ENCODE results near the gene DNASE1L2.

The DNASE1L2 gene

GRCh38 chr16:2270588-2271470 is 34.6 kb downstream of the DNASE1L2 start:
- DNase-seq (ENCODE audit: low read depth): no peak

DNA sequence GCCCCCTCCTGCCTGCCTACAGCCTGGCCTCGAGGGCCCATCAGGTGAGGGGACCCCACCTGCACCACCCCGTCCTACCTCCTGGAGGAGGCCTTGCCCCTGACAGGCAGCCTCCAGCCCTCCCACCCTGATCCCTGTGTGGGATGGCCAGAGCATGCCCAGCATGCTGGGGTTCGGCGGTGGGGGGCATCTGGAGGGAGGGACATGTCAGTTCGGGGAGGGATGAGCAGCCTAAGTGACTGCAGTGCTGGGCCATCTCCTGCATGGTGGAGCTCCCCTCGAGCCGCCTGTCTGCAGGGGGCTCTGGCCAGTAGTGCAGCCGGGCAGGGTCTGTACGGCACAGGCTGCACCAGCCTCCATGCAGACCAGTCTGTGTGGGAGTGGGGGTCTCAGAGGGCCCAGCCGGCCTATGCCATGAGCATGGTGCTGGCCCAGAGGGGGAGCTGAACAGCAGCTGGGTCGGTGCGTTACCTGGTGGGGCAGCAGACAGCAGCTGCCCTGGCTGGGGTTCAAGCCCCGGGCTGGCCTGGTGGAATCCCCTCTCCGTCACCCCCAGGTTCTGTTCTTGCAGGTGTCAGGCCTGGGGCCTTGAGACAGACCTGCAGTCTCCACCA is 35.7 kb downstream of the DNASE1L2 start:
- DNase-seq (ENCODE audit: low read depth): no peak

DNA sequence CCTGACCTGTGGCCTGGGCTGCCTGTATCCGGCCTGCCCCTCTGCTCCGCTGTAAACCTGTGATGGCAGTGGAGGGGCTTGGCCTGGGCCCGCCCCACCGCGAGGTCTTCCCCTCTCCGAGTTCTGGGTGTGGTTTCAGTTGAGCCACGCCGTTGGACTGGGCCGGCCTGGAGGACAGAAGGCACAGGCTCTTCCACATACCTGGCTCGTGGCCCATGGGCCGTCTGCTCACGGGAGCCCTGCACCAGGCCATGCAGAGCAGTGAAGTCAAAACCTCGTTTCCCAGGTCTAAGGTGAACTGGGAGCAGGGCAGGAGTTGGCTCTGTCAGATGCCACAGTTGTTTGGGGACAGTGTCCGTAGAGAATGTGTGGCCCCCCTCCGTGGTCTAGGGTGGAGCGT is 37.2 kb downstream of the DNASE1L2 start:
- DNase-seq (ENCODE audit: low read depth): no peak

GRCh38 chr16:2273931-2274330 is 37.7 kb downstream of the DNASE1L2 start:
- DNase-seq (ENCODE audit: low read depth): no peak

- DNase-seq (ENCODE audit: low read depth): no peak
These were observed 39.5 kb downstream of the DNASE1L2 start for GRCh38 chr16:2275476-2276367.

GRCh38 chr16:2276368-2277195 is 40.3 kb downstream of the DNASE1L2 start:
- DNase-seq (ENCODE audit: low read depth): no peak

DNA sequence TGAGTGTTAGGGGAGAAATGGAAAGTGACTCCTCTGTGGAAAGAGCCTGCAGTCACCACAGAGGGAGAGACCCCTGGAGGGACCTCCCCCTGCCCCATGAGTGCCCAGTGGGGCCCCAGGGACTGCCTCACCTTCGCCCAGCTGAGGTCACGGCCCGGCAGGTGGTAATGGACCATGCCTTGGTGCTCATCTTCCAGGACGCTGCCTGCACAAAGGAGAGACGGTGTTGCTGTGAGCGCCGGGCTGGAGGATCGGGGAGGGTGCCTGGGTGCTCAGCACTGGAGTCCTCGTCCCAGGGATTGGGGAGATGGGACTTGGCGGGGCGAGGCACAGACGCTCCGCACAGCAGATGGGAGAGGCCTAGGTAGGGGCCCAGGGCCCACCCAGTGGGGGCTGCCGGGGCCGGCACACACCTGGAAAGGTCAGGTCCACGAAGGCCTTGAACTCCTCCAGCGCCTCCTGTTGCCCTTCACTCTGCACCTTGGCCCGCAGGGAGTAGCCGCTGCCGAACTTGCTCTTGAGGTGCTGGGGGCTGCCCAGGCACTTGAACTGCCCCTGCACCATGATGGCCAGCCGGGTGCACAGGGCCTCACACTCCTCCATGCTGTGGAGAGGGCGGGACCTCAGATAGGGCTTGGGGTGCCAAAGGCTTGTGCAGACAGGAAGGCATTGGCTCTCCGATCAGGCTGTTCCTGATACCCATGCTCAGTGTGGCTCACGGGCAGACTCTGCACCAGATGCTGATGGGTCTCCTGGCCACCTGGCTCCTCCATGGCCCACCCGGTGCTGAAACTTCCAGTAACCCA is 41.4 kb downstream of the DNASE1L2 start:
- no peak for DNase-seq (ENCODE audit: low read depth)

- no peak for DNase-seq (ENCODE audit: low read depth)
These were observed 42.0 kb downstream of the DNASE1L2 start for GRCh38 chr16:2278272-2278608.

- DNase-seq (ENCODE audit: low read depth): no peak
These were observed 42.9 kb downstream of the DNASE1L2 start for GRCh38 chr16:2278956-2279800.

DNA sequence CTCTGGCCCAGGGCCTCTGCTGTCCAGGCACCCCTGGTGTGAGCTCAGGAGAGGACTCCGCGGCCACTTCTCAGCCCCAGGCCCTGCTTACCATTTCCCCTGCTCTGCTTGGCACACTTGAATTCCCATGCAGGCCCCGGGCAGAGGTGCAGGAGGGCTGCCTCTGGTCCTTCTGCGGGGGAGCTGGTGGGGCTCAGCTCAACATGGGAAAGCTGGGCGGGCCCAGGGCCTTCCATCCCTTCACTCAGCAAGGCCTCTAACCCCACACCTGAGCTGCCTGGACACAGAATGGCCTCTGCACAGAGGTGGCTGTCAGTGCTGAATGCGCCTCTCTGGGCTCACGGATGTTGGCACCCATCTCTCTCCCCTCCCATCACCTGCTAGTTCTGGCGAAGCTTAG is 44.2 kb downstream of the DNASE1L2 start:
- no peak for DNase-seq (ENCODE audit: low read depth)

- no peak for DNase-seq (ENCODE audit: low read depth)
These were observed 44.8 kb downstream of the DNASE1L2 start for GRCh38 chr16:2280981-2281542.

DNA sequence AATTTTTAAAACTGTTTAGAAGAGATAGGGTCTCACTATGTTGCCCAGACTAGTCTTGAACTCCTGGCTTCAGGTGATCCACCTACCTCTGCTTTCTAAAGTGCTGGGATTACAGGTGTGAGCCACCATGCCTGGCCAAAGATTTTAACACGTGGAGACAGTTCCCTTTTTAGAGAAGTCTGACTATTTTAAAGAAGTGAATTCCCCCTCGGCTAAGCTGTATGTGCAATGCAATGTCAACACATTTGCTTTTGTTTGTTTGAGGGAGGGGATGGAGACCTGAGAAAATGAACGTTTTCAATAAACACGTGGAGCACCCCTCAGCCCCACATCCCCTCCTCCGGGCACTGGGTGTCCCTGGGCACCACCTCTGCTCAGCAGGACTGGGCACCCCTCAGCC is 46.0 kb downstream of the DNASE1L2 start:
- DNase-seq (ENCODE audit: low read depth): no peak

DNA sequence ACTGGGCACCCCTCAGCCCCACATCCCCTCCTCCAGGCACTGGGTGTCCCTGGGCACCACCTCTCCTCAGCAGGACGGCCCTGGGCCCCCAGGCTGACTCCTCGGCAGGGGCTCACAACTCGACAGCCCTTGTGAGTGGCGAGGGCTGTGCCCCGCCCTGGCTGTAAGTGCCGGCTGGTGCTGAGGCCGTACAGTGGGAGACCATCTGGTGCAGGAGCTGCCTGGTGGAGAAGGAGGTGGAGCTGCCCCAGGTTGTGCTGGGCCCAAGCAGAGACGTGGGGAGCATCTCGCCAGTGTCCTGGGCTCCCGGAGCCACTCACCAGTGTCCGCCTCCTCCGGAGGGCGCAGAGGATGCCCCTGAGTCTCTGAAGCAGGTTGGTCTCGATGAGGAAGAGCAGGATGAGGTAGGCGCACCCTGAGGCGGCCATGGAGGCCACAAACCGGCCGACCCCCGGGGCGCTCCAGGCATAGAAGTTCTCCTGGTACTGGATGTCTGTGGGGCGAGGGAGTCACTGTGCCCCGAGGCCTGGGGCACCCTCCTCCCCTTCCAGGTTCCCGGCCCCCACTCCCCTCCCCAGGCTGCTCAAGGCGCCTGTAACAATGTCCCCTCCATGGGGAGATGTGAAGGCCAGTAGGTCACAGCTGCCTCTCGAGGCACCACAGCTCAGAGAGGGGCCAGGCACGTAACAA is 46.8 kb downstream of the DNASE1L2 start:
- no peak for DNase-seq (ENCODE audit: low read depth)

GRCh38 chr16:2284001-2284770 is 47.9 kb downstream of the DNASE1L2 start:
- DNase-seq (ENCODE audit: low read depth): no peak

DNA sequence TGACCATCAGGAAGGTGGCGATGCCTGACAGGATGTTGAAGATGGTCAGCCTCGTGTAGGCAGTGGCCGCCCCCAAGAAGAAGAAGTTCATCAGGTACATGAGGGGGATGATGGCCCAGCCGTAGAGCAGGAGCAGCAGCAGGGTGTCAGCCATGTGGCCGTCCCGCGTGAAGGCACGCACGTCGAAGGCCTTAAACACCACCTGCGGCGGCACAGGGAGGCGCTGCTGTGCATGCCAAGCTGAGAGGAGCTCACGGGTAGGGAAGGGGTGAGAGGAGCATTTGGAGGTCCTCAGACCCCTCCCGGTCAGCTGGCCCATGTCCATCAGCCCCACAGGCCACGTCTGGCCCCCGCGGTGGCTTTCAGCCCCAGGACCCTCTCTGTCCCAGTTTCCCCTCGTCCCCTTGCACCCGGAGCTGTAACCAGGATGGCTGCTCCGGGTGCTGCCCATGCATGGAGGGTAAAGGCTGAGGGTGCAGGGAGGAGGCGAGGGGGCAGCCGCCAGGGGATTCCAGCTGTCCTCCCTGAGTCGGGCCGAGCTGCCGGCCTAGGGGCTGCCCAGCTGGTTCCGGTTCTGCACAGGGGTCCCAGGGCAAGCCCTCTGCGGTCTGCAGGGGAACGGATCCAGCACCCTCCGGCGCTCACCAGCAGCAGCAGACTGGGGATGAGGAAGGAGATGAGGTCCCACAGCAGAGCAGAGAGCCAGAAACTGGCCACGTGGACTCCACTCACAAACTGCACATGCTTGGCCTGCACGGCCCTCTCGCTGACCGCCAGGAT is 48.7 kb downstream of the DNASE1L2 start:
- no peak for DNase-seq (ENCODE audit: low read depth)

DNA sequence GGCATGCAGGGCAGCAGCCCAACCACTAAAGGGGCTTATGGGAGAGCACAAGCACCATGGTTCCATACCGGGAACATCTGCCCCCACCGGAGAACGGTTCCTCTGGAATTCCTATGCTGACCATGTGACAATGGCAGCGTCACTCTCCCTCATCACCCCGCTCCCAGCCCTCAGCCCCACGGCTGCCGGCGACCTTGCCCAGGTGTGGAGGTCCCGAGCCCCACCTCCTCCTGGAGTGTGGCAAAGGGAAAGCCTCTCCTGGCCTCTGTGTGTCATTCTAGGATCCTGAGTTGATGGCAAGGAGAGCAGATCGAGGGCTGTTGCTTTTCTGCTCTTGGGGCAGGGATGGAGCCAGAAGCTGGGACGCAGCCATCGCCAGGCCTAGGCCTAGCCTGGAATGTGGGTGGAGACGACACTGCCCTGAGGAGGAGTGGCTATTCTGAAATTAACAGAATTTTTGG is 49.5 kb downstream of the DNASE1L2 start:
- no peak for DNase-seq (ENCODE audit: low read depth)

DNA sequence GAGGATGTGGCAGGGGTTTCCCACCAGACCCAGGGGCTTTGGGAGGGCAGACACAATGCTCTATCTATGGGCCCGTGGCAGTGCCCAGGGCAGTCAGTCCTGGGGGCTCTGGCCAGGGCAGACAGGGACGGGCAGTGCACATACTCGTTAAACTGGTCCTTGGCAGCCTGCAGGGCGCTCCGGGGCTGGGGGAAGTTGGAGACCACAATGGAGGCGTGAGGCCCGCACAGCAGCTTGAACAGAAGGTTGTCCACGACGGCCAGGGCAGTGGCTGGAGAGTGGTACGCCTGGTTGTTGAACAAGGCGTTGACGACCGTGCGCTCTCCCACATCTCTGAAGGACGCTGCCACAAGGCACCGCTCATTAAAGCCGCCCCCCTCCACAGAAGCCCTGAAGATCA is 50.3 kb downstream of the DNASE1L2 start:
- DNase-seq (ENCODE audit: low read depth): no peak
